MM.1S (cell line): Measurements from ENCODE around the gene FANCD2OS.

Experiments
- DNase-seq: peaks from one replicate; pipeline ENCODE4 v3.0.0-alpha.2; 2015
- H2AFZ ChIP-seq: fragments of 300-600 bp; sonication (generic); 2 replicates; pipeline ENCODE4 v1.6.0; 2016; ENCODE audit warnings: antibody characterized with exemption, low read length
- H3F3A ChIP-seq: fragments of 300-600 bp; sonication (generic); 2 replicates; pipeline ENCODE4 v1.6.1; 2016; ENCODE audit warnings: mild to moderate bottlenecking, antibody characterized with exemption, low read length, moderate library complexity, mixed read lengths; ENCODE audit not compliant: insufficient read depth
- H3K27ac ChIP-seq: fragments of 300-600 bp; sonication (generic); 2 replicates; pipeline ENCODE4 v1.5.1; 2016; ENCODE audit warnings: mild to moderate bottlenecking, low read length
- H3K27me3 ChIP-seq: fragments of 300-600 bp; sonication (generic); replicated peaks from 2 replicates; pipeline ENCODE4 v1.6.0; 2016; ENCODE audit warnings: low read length; ENCODE audit not compliant: insufficient read depth
- H3K36me3 ChIP-seq: fragments of 300-600 bp; sonication (generic); replicated peaks from 2 replicates; pipeline ENCODE4 v1.6.1; 2016; ENCODE audit warnings: mild to moderate bottlenecking, low read length, mixed read lengths; ENCODE audit not compliant: insufficient read depth
- H3K4me1 ChIP-seq: fragments of 300-600 bp; sonication (generic); 2 replicates; pipeline ENCODE4 v1.6.1; 2016; ENCODE audit warnings: low read length, mixed read lengths
- H3K4me2 ChIP-seq: fragments of 300-600 bp; sonication (generic); 2 replicates; pipeline ENCODE4 v1.6.0; 2016; ENCODE audit warnings: low read depth, low read length
- H3K4me3 ChIP-seq: fragments of 300-600 bp; sonication (generic); 2 replicates; pipeline ENCODE4 v1.5.1; 2016; ENCODE audit warnings: low read length, mixed read lengths
- H3K79me2 ChIP-seq: fragments of 300-600 bp; sonication (generic); 2 replicates; pipeline ENCODE4 v1.6.1; 2016; ENCODE audit warnings: mixed run types, low read length, mixed read lengths
- H3K9ac ChIP-seq: fragments of 300-600 bp; sonication (generic); 2 replicates; pipeline ENCODE4 v1.6.1; 2016; ENCODE audit warnings: low read length, mixed read lengths
- H3K9me2 ChIP-seq: fragments of 300-600 bp; sonication (generic); replicated peaks from 2 replicates; pipeline ENCODE4 v1.6.1; 2016; ENCODE audit warnings: mild to moderate bottlenecking, low read length, mixed read lengths; ENCODE audit not compliant: insufficient read depth
- H3K9me3 ChIP-seq: fragments of 300-600 bp; sonication (generic); replicated peaks from 2 replicates; pipeline ENCODE4 v1.6.1; 2016; ENCODE audit warnings: mild to moderate bottlenecking, low read length, mixed read lengths; ENCODE audit not compliant: insufficient read depth
- H4K20me1 ChIP-seq: fragments of 300-600 bp; sonication (generic); 2 replicates; pipeline ENCODE4 v1.6.1; 2016; ENCODE audit warnings: mild to moderate bottlenecking, low read length, moderate library complexity, mixed read lengths; ENCODE audit not compliant: insufficient read depth
- EZH2 ChIP-seq: fragments of 300-600 bp; sonication (generic); optimal IDR thresholded peaks from 2 replicates; pipeline ENCODE3; 2017; ENCODE audit warnings: low read depth, mild to moderate bottlenecking, antibody characterized with exemption, low read length, mixed read lengths
- EZH2phosphoT487 ChIP-seq: fragments of 300-600 bp; sonication (generic); IDR thresholded peaks from 2 replicates; pipeline ENCODE4 v1.6.1; 2018; ENCODE audit warnings: antibody characterized with exemption, low read length
- TF ChIP-seq, protein P1 (sequence below): fragments of 300-600 bp; sonication (generic); IDR thresholded peaks from 2 replicates; pipeline ENCODE4 v1.5.1; 2016; ENCODE audit warnings: antibody characterized with exemption, low read length, mixed read lengths

FANCD2OS gene

DNA sequence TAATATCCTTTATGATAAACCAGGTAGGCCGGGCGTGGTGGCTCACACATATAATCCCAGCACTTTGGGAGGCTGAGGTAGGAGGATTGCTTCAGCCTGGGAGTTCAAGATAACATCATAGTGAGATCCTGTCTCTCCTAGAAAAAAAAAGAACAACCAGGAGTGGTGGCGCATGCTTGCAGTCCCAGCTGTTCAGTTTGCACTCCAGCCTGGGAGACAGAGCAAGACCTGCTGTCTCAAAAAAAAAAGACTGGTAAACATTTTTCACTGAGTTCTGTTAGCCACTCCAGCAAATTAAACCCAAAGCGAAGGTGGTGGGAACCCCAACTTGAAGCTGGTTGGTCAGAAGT, 47.0 kb upstream of the FANCD2OS start:
- no peak overlapping the region for H3K27ac ChIP-seq
- no peaks in the 10 kb centered on the region for H3K27me3 ChIP-seq
- no peak overlapping the region for H3K9ac ChIP-seq
- H4K20me1 ChIP-seq: no peaks in the 10 kb centered on the region
- no peaks in the 10 kb centered on the region for H3K9me2 ChIP-seq
- no peaks in the 10 kb centered on the region for H3K9me3 ChIP-seq
- H2AFZ ChIP-seq: no peak overlapping the region
- no peak overlapping the region for H3K4me2 ChIP-seq
- TF ChIP-seq EZH2phosphoT487 (no peak), EZH2 (no peak)
- TF ChIP-seq, protein P1, sequence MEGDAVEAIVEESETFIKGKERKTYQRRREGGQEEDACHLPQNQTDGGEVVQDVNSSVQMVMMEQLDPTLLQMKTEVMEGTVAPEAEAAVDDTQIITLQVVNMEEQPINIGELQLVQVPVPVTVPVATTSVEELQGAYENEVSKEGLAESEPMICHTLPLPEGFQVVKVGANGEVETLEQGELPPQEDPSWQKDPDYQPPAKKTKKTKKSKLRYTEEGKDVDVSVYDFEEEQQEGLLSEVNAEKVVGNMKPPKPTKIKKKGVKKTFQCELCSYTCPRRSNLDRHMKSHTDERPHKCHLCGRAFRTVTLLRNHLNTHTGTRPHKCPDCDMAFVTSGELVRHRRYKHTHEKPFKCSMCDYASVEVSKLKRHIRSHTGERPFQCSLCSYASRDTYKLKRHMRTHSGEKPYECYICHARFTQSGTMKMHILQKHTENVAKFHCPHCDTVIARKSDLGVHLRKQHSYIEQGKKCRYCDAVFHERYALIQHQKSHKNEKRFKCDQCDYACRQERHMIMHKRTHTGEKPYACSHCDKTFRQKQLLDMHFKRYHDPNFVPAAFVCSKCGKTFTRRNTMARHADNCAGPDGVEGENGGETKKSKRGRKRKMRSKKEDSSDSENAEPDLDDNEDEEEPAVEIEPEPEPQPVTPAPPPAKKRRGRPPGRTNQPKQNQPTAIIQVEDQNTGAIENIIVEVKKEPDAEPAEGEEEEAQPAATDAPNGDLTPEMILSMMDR: no peak
- H3F3A ChIP-seq: no peaks in the 10 kb centered on the region
- no peaks in the 10 kb centered on the region for H3K4me1 ChIP-seq
- H3K36me3 ChIP-seq: 0 out of 2 replicates have a peak, but pooled peaks cover 3% of the 10 kb centered on the region
- H3K79me2 ChIP-seq: no peaks in the 10 kb centered on the region
- DNase-seq: no peak
- H3K4me3 ChIP-seq: no peak overlapping the region

DNA sequence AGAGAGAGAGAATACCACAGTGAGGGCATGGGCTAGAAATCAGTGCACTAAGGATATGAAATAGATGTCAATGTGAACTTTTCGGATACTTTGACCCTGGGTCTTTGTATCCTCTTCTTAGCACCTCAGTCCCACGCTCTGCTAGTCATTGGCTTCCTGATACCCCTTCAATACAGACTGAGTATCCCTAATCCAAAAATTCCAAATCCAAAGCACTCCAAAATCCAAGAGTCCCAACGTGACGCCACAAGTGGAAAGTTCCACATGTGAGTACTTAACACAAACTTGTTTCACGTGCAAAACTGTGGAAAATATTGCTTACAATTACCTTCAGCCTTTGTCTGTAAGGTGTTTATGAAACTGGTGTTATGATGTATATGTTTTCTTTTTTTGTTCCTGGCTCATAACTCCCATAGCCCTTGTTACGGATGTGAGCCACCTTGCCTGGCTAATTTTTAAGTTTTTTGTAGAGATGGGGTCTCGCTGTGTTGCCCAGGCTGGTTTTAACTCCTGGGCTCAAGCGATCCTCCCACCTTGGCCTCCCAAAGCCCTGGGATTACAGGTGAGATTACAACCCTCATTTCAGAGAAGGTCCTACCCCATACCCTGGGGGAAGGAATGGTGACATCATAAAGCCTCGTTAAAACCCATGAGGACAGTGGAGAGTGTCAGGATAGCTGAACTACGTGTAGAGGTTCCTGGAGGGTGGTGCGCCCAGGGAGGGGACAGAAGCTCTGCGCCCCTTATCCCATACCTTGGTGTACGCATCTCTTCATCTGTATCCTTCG, 46.5 kb upstream of the FANCD2OS start:
- H3F3A ChIP-seq: no peaks in the 10 kb centered on the region
- H3K9ac ChIP-seq: no peak overlapping the region
- H3K36me3 ChIP-seq: 0 out of 2 replicates have a peak, but pooled peaks cover 6% of the 10 kb centered on the region
- no peaks in the 10 kb centered on the region for H4K20me1 ChIP-seq
- no peaks in the 10 kb centered on the region for H3K4me1 ChIP-seq
- H3K27me3 ChIP-seq: no peaks in the 10 kb centered on the region
- no peaks in the 10 kb centered on the region for H3K79me2 ChIP-seq
- TF ChIP-seq EZH2phosphoT487 (no peak), EZH2 (no peak)
- TF ChIP-seq, protein P1: no peak
- no peak overlapping the region for H3K27ac ChIP-seq
- no peak overlapping the region for H2AFZ ChIP-seq
- no peak overlapping the region for H3K4me3 ChIP-seq
- no peak for DNase-seq
- no peak overlapping the region for H3K4me2 ChIP-seq
- no peaks in the 10 kb centered on the region for H3K9me2 ChIP-seq
- H3K9me3 ChIP-seq: no peaks in the 10 kb centered on the region

DNA sequence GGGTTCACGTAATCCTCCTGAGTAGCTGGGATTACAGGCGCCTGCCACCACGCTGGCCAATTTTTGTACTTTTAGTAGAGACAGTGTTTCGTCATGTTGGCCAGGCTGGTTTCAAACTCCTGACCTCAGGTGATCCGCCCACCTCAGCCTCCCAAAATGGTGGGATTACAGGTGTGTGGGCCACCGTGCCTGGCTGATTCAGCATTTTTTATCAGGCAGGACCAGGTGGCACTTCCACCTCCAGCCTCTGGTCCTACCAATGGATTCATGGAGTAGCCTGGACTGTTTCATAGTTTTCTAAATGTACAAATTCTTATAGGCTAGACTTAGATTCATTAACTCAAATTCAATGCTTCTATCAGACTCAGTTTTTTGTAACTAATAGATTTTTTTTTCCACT, 42.9 kb upstream of the FANCD2OS start:
- Histone ChIP-seq H3K9me3 (no peaks in the 10 kb centered on the region), H2AFZ (no peak overlapping the region), H3K4me3 (no peak overlapping the region), H3K9me2 (no peaks in the 10 kb centered on the region), H3K27me3 (no peaks in the 10 kb centered on the region), H3K79me2 (peaks cover 16% of the 10 kb centered on the region), H3K9ac (no peak overlapping the region), H3K36me3 (0 out of 2 replicates have a peak, but pooled peaks cover 6% of the 10 kb centered on the region), H3K4me1 (no peaks in the 10 kb centered on the region), H4K20me1 (no peaks in the 10 kb centered on the region), H3F3A (no peaks in the 10 kb centered on the region), H3K27ac (no peak overlapping the region), H3K4me2 (no peak overlapping the region)
- no peak for DNase-seq
- TF ChIP-seq EZH2 (no peak), EZH2phosphoT487 (no peak)
- TF ChIP-seq, protein P1: no peak
